DOHH2 (cell line): ENCODE results near the gene HOXC9.

ENCODE experiments used
- H3F3A ChIP-seq: fragments of 200-600 bp; sonication (generic), shearing (Covaris generic); 2 replicates; pipeline ENCODE4 v1.6.0; 2016; ENCODE audit warnings: antibody characterized with exemption, mild to moderate bottlenecking; ENCODE audit not compliant: control insufficient read depth, insufficient read depth
- H3K27ac ChIP-seq: fragments of 200-600 bp; sonication (generic); 2 replicates; pipeline ENCODE4 v1.5.1; 2014; ENCODE audit warnings: low read depth, mild to moderate bottlenecking, low read length, moderate library complexity
- H3K27me3 ChIP-seq: fragments of 200-600 bp; sonication (generic); 2 replicates; pipeline ENCODE4 v1.6.1; 2014; ENCODE audit warnings: mild to moderate bottlenecking, low read length, mixed read lengths; ENCODE audit not compliant: control insufficient read depth
- H3K36me3 ChIP-seq: fragments of 200-600 bp; sonication (generic); 2 replicates; pipeline ENCODE4 v1.6.1; 2014; ENCODE audit warnings: mild to moderate bottlenecking, low read length, moderate library complexity, mixed read lengths; ENCODE audit not compliant: control insufficient read depth
- H3K4me1 ChIP-seq: fragments of 200-600 bp; sonication (generic); 2 replicates; pipeline ENCODE4 v1.6.1; 2014; ENCODE audit warnings: mild to moderate bottlenecking, low read length, mixed read lengths; ENCODE audit not compliant: control insufficient read depth
- H3K4me2 ChIP-seq: fragments of 200-600 bp; sonication (generic); 2 replicates; pipeline ENCODE4 v1.6.0; 2014; ENCODE audit warnings: mild to moderate bottlenecking, low read length, moderate library complexity
- H3K4me3 ChIP-seq: fragments of 200-600 bp; sonication (generic); 2 replicates; pipeline ENCODE4 v1.5.1; 2014; ENCODE audit warnings: mild to moderate bottlenecking, low read length, mixed read lengths
- H3K79me2 ChIP-seq: fragments of 200-600 bp; sonication (generic); 2 replicates; pipeline ENCODE4 v1.6.1; 2014; ENCODE audit warnings: mild to moderate bottlenecking, low read length, mixed read lengths; ENCODE audit not compliant: control insufficient read depth
- H3K9me2 ChIP-seq: fragments of 200-600 bp; sonication (generic); replicated peaks from 2 replicates; pipeline ENCODE4 v1.6.1; 2014; ENCODE audit warnings: mild to moderate bottlenecking, low read length, mixed read lengths; ENCODE audit not compliant: control insufficient read depth
- H3K9me3 ChIP-seq: fragments of 200-600 bp; sonication (generic); 2 replicates; pipeline ENCODE4 v1.6.1; 2014; ENCODE audit warnings: antibody characterized with exemption, low read length, mixed read lengths; ENCODE audit not compliant: control insufficient read depth, insufficient read depth
- H4K20me1 ChIP-seq: fragments of 200-600 bp; sonication (generic); 2 replicates; pipeline ENCODE4 v1.6.0; 2014; ENCODE audit warnings: low read depth, mild to moderate bottlenecking, antibody characterized with exemption, low read length, moderate library complexity; ENCODE audit not compliant: control insufficient read depth, insufficient read depth
- CTCF ChIP-seq: fragments of 200-600 bp; sonication (generic); IDR thresholded peaks from one replicate; pipeline ENCODE4 v1.5.1; 2014; ENCODE audit warnings: antibody characterized with exemption, mild to moderate bottlenecking, low read depth, low read length; ENCODE audit not compliant: poor library complexity, severe bottlenecking
- EZH2phosphoT487 ChIP-seq: fragments of 200-600 bp; sonication (generic); IDR thresholded peaks from 2 replicates; pipeline ENCODE4 v1.6.1; 2017; ENCODE audit warnings: borderline replicate concordance, mild to moderate bottlenecking, antibody characterized with exemption, low read length, moderate library complexity, mixed read lengths

Gene HOXC9

GRCh38 chr12:54047160-54047963 is 47.4 kb downstream of the HOXC9 start:
- TF ChIP-seq CTCF (no peak), EZH2phosphoT487 (no peak)
- H3K79me2 ChIP-seq, result no peaks in the 10 kb centered on the region
- H3K9me3 ChIP-seq, result no peaks in the 10 kb centered on the region
- H3K27me3 ChIP-seq, result peaks cover 34% of the 10 kb centered on the region
- peaks cover 8% of the 10 kb centered on the region; the same call in 1 of the 2 replicates for H3F3A ChIP-seq
- no peaks in the 10 kb centered on the region for H4K20me1 ChIP-seq
- H3K4me1 ChIP-seq, result peaks cover 32% of the 10 kb centered on the region
- H3K4me3 ChIP-seq, result no peak overlapping the region
- H3K9me2 ChIP-seq, result no peaks in the 10 kb centered on the region
- H3K27ac ChIP-seq, result no peak overlapping the region
- H3K36me3 ChIP-seq, result no peaks in the 10 kb centered on the region
- no peak overlapping the region for H3K4me2 ChIP-seq

- H3K9me3 ChIP-seq, result no peaks in the 10 kb centered on the region
- H3K79me2 ChIP-seq, result no peaks in the 10 kb centered on the region
- H3F3A ChIP-seq, result peaks cover 8% of the 10 kb centered on the region; the same call in 1 of the 2 replicates
- peaks cover 38% of the 10 kb centered on the region for H3K4me1 ChIP-seq
- peaks cover 34% of the 10 kb centered on the region for H3K27me3 ChIP-seq
- no peak overlapping the region for H3K27ac ChIP-seq
- no peak for TF ChIP-seq CTCF
- TF ChIP-seq EZH2phosphoT487, result no peak
- no peak overlapping the region for H3K4me3 ChIP-seq
- H3K4me2 ChIP-seq, result no peak overlapping the region
- H4K20me1 ChIP-seq, result no peaks in the 10 kb centered on the region
- H3K36me3 ChIP-seq, result no peaks in the 10 kb centered on the region
- no peaks in the 10 kb centered on the region for H3K9me2 ChIP-seq
Measured at GRCh38 chr12:54047964-54048303, 48.0 kb downstream of the HOXC9 start.

- H3K9me2 ChIP-seq, result no peaks in the 10 kb centered on the region
- H3K79me2 ChIP-seq, result peaks cover 4% of the 10 kb centered on the region
- TF ChIP-seq EZH2phosphoT487 (no peak), CTCF (no peak)
- peaks cover 36% of the 10 kb centered on the region for H3K4me1 ChIP-seq
- peaks cover 3% of the 10 kb centered on the region; the same call in 1 of the 2 replicates for H3K36me3 ChIP-seq
- peaks cover 34% of the 10 kb centered on the region for H3K27me3 ChIP-seq
- no peak overlapping the region for H3K4me2 ChIP-seq
- no peaks in the 10 kb centered on the region for H4K20me1 ChIP-seq
- H3K4me3 ChIP-seq, result no peak overlapping the region
- H3F3A ChIP-seq, result peaks cover 8% of the 10 kb centered on the region; the same call in 1 of the 2 replicates
- H3K9me3 ChIP-seq, result no peaks in the 10 kb centered on the region
- no peak overlapping the region for H3K27ac ChIP-seq
Measured at GRCh38 chr12:54048406-54049093, 48.6 kb downstream of the HOXC9 start.
